HG02610 (cell line): ENCODE results near the gene CCDC167.
A peak's percentile ranks its signal among the peaks of the same experiment; 100 is the strongest.

Source experiments
- ATAC-seq: cut with Tn5 transposase; IDR thresholded peaks from one replicate; pipeline ENCODE4 v1.9.1; 2021; ENCODE audit warnings: mild to moderate bottlenecking, moderate library complexity; ENCODE audit not compliant: unreplicated experiment

Gene CCDC167

GRCh38 chr6:37531026-37531425 is 31.3 kb upstream of the CCDC167 start:
- no peak for ATAC-seq

GRCh38 chr6:37530297-37530696 is 30.6 kb upstream of the CCDC167 start:
- no peak for ATAC-seq

GRCh38 chr6:37528541-37528940 is 28.8 kb upstream of the CCDC167 start:
- no peak for ATAC-seq

GRCh38 chr6:37525460-37526357 is 26.0 kb upstream of the CCDC167 start:
- no peak for ATAC-seq

GRCh38 chr6:37524970-37525318 is 25.3 kb upstream of the CCDC167 start:
- no peak for ATAC-seq

- ATAC-seq = no peak
These were observed 24.6 kb upstream of the CCDC167 start for GRCh38 chr6:37524025-37524969.

GRCh38 chr6:37523412-37523811 is 23.7 kb upstream of the CCDC167 start:
- no peak for ATAC-seq

GRCh38 chr6:37522836-37523235 is 23.1 kb upstream of the CCDC167 start:
- ATAC-seq = no peak

- ATAC-seq = no peak
These were observed 22.0 kb upstream of the CCDC167 start for GRCh38 chr6:37521674-37522073.

GRCh38 chr6:37520926-37521325 is 21.2 kb upstream of the CCDC167 start:
- ATAC-seq = no peak

GRCh38 chr6:37519461-37519860 is 19.8 kb upstream of the CCDC167 start:
- ATAC-seq = no peak

GRCh38 chr6:37518116-37518515 is 18.4 kb upstream of the CCDC167 start:
- no peak for ATAC-seq

- peak; percentile 64 for ATAC-seq
These were observed 17.7 kb upstream of the CCDC167 start for GRCh38 chr6:37517411-37517812.

GRCh38 chr6:37516920-37517405 is 17.3 kb upstream of the CCDC167 start:
- peak; percentile 1 for ATAC-seq

GRCh38 chr6:37516076-37516919 is 16.6 kb upstream of the CCDC167 start:
- peak; percentile 60 for ATAC-seq

GRCh38 chr6:37515712-37516075 is 16.0 kb upstream of the CCDC167 start:
- ATAC-seq = no peak

- no peak for ATAC-seq
These were observed 15.1 kb upstream of the CCDC167 start for GRCh38 chr6:37514837-37515236.

GRCh38 chr6:37514321-37514771 is 14.7 kb upstream of the CCDC167 start:
- no peak for ATAC-seq

GRCh38 chr6:37513576-37513975 is 13.9 kb upstream of the CCDC167 start:
- ATAC-seq = no peak

GRCh38 chr6:37513155-37513554 is 13.5 kb upstream of the CCDC167 start:
- no peak for ATAC-seq
